ENCODE measurements around the gene NIPAL3.
"Not testable (repeated sequence)": the region's sequence is repeated elsewhere in the genome, so short reads cannot be mapped to it uniquely, and the experiment has no call there.

NIPAL3 gene

DNA sequence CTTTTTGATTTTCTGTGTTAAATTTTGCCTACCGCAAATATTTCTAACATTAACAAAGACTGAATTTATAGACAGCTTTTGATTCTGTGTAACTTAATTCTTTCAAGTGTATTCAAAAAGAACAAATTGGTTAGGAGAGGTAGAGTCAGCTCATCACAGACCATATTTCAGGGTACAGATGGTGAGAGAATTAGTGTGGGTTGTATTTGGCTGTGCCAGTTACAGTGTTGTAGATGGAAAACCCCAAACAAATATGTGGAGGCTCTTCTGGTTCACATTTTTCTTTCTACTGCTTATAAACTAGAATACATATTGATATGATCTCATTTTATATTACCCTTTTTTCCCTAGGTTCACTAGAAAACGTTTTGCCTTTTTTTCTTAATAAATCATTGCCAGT, 98.1 kb downstream of the NIPAL3 start:
- DNase-seq (ENCODE audit: low read depth, low spot score), result no peak
- TF ChIP-seq, protein P1, sequence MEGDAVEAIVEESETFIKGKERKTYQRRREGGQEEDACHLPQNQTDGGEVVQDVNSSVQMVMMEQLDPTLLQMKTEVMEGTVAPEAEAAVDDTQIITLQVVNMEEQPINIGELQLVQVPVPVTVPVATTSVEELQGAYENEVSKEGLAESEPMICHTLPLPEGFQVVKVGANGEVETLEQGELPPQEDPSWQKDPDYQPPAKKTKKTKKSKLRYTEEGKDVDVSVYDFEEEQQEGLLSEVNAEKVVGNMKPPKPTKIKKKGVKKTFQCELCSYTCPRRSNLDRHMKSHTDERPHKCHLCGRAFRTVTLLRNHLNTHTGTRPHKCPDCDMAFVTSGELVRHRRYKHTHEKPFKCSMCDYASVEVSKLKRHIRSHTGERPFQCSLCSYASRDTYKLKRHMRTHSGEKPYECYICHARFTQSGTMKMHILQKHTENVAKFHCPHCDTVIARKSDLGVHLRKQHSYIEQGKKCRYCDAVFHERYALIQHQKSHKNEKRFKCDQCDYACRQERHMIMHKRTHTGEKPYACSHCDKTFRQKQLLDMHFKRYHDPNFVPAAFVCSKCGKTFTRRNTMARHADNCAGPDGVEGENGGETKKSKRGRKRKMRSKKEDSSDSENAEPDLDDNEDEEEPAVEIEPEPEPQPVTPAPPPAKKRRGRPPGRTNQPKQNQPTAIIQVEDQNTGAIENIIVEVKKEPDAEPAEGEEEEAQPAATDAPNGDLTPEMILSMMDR (IDR thresholded peaks at IDR 0.05; ENCODE audit: insufficient read depth, low read length, missing control alignments), result no peak
- POLR2A ChIA-PET, result no interaction called here
- CTCF ChIA-PET, result interaction anchor here (0.9 to 1.5 kb wide), 2 partner anchors 13 to 124 kb away, joined by 3 to 7 read pairs; no protein-coding TSS in a partner anchor
- no peak overlapping the region for H3K4me3 ChIP-seq (ENCODE audit: low read depth, low read length)

DNA sequence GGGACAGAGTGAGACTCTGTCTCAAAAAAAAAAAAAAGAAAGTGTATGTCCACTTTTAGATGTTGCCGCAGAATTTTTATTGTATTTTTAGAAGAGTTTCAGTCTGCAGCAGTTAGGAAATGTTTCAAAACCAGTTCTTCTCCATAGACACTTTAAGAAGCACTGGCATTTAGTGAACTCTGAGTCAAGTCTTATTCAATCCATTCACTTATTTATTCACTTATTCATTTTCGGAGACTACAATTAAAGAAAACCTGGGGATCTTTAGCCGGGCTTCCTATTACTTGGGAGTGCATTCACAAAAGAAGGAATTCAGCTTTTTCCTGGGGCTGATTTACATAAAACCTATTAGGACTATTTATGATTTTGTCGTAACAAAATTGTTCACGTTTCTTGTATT, 99.3 kb downstream of the NIPAL3 start:
- POLR2A ChIA-PET, result no interaction called here
- H3K4me3 ChIP-seq (ENCODE audit: low read depth, low read length), result no peak overlapping the region
- TF ChIP-seq, protein P1 (IDR thresholded peaks at IDR 0.05; ENCODE audit: insufficient read depth, low read length, missing control alignments), result no peak
- CTCF ChIA-PET, result interaction anchor here (0.7 to 1.9 kb wide), 7 partner anchors 8 to 444 kb away, joined by 3 to 14 read pairs (median 3); partner anchors contain the start of gene RCAN3
- DNase-seq (ENCODE audit: low read depth, low spot score), result no peak

DNA sequence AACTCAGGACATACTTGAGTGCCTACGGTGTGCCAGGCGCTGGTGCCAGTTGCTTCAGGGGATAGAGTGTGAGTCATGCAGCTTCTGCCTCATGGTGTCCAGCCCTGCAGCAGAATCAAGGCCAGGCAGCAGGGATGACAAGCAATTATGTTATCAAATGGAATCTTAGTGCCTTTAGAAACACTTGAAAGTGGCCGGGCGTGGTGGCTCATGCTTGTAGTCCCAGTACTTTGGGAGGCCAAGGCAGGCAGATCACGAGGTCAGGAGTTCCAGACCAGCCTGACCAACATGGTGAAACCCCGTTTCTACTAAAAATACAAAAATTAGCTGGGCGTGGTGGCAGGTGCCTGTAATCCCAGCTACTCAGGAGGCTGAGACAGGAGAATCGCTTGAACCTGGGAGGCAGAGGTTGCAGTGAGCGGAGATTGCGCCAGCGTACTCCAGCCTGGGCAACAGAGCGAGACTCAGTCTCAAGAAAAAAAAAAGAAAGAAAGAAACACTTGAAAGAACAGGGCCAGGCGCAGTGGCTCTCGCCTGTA, 100.1 kb downstream of the NIPAL3 start:
- POLR2A ChIA-PET; H3K4me3 ChIP-seq (ENCODE audit: low read depth, low read length); DNase-seq (ENCODE audit: low read depth, low spot score): not testable (repeated sequence)
- CTCF ChIA-PET, result interaction anchor here (0.7 to 3.1 kb wide), 8 partner anchors 8 to 445 kb away, joined by 3 to 17 read pairs (median 5); partner anchors contain the start of gene RCAN3

DNA sequence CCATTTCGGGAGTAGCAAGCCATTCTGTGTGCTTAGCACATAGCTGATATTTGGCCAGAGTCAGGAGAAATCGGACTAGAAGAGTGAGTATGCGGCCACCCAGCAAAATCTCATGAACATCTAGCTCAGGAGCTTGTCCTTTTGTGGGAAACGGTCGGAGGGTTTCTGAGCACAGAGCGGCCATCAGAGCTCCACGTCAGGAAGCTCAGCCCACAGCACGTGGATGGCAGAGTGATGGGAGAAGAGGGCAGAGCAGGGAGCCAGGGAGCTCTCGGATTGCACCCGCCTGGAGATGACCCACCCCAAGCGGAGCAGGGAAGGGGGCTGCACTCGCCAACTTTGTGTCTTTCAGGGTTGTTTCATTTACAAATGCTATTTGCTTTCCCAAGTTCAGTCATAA, 100.9 kb downstream of the NIPAL3 start:
- POLR2A ChIA-PET, result no interaction called here
- TF ChIP-seq, protein P1 (IDR thresholded peaks at IDR 0.05; ENCODE audit: insufficient read depth, low read length, missing control alignments), result no peak

DNA sequence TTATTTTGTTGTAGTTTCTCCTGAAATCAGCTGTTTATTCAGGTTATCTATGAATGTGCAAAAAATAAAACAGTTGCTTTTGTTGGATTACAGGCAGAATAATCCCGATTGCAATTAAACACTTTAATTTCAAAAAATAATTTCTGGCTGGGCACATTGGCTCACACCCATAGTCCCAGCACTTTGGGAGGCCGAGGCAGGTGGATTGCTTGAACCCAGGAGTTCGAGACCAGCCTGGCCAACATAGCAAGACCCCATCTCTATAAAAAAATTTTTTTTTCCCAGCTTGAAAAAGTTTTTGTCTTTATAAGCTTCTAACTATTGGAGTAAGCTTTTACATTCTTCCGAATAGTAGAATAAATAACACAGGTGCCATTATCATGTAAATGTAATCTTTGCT, 102.3 kb downstream of the NIPAL3 start:
- ChIA-PET CTCF (interaction anchor here (0.9 to 3.1 kb wide), 3 partner anchors 9 to 319 kb away, joined by 3 to 17 read pairs (median 3); no protein-coding TSS in a partner anchor), POLR2A (no interaction called here)
- no peak for DNase-seq (ENCODE audit: low read depth, low spot score)
- TF ChIP-seq, protein P1 (IDR thresholded peaks at IDR 0.05; ENCODE audit: insufficient read depth, low read length, missing control alignments), result no peak
- no peak overlapping the region for H3K4me3 ChIP-seq (ENCODE audit: low read depth, low read length)

More for the DNA sequence above, 100.9 kb downstream of the NIPAL3 start:
- H3K4me3 ChIP-seq (ENCODE audit: low read depth, low read length), result no peak overlapping the region
- no peak for DNase-seq (ENCODE audit: low read depth, low spot score)
- CTCF ChIA-PET, result interaction anchor here (0.8 to 3.1 kb wide), 5 partner anchors 8 to 125 kb away, joined by 3 to 17 read pairs (median 5); partner anchors contain the start of gene NIPAL3

DNA sequence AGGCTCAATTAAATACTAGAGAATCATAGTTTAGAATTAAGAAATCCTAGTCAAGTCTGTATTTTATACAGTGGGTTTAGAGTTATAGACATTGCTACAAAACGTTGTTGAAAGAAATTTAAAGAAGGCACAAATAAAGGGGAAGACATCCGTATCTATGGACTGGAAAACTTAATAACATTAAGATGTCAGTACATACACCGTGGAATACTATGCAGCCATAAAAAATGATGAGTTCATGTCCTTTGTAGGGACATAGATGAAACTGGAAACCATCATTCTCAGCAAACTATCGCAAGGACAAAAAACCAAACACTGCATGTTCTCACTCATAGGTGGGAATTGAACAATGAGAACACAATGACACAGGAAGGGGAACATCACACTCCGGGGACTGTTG, 104.7 kb downstream of the NIPAL3 start:
- H3K4me3 ChIP-seq (ENCODE audit: low read depth, low read length); POLR2A ChIA-PET; CTCF ChIA-PET; DNase-seq (ENCODE audit: low read depth, low spot score): not testable (repeated sequence)
